Suprapubic skin (tissue), 4 donors: Measurements from ENCODE around the gene SLC22A16.
"Not testable (repeated sequence)": the region's sequence is repeated elsewhere in the genome, so short reads cannot be mapped to it uniquely, and the experiment has no call there.

ENCODE experiments used
- EP300 ChIP-seq: sonication (generic); formaldehyde crosslinking; IDR thresholded peaks from one replicate; pipeline ENCODE4 v1.6.1; 2017; ENCODE audit warnings: antibody characterized with exemption
- POLR2A ChIP-seq, 2 donors: fragments of 450-650 bp; IDR thresholded peaks; one replicate each; pipeline ENCODE4 v1.6.1; 2017; ENCODE audit warnings: antibody characterized with exemption in 2 of 2, mild to moderate bottlenecking in 2 of 2, moderate library complexity in 2 of 2
- POLR2AphosphoS5 ChIP-seq, 3 donors: sonication (generic); formaldehyde crosslinking; IDR thresholded peaks; one replicate each; pipeline ENCODE4 v1.6.1; 2017; ENCODE audit warnings: antibody characterized with exemption in 3 of 3
- TF ChIP-seq, protein P1 (sequence below), 2 donors: fragments of 200-600 bp in 1 of 2; fragments of 450-650 bp in 1 of 2; sonication (generic) in 1 of 2; IDR thresholded peaks; one replicate each; pipeline ENCODE4 v1.5.1; 2016 to 2019; ENCODE audit warnings: antibody characterized with exemption in 2 of 2, mild to moderate bottlenecking in 1 of 2, moderate library complexity in 1 of 2

DNA sequence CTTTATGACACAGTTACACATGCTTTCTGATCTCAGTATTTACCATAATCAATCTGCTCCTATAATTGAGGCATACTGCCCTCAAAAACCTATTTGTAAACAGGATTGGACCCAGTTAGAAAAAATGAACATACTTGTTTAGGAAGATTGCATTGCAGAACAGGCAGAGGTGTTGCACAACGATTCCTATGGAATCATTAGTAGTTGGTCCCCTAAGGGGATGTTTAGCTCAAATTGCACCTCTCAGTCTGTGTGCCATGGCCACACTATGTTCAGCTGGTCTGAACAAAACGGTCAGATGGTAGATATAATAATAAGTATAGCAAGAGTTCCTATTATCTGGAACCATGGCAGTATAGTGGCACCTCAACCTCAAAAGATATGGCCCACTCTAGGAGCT, 28.5 kb upstream of the SLC22A16 start:
- TF ChIP-seq, protein P1, sequence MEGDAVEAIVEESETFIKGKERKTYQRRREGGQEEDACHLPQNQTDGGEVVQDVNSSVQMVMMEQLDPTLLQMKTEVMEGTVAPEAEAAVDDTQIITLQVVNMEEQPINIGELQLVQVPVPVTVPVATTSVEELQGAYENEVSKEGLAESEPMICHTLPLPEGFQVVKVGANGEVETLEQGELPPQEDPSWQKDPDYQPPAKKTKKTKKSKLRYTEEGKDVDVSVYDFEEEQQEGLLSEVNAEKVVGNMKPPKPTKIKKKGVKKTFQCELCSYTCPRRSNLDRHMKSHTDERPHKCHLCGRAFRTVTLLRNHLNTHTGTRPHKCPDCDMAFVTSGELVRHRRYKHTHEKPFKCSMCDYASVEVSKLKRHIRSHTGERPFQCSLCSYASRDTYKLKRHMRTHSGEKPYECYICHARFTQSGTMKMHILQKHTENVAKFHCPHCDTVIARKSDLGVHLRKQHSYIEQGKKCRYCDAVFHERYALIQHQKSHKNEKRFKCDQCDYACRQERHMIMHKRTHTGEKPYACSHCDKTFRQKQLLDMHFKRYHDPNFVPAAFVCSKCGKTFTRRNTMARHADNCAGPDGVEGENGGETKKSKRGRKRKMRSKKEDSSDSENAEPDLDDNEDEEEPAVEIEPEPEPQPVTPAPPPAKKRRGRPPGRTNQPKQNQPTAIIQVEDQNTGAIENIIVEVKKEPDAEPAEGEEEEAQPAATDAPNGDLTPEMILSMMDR (IDR thresholded peaks at IDR 0.05): not testable (repeated sequence)
- not testable (repeated sequence) for TF ChIP-seq POLR2A (IDR thresholded peaks at IDR 0.05); POLR2AphosphoS5 (IDR thresholded peaks at IDR 0.05); EP300
